ENCODE measurements around the gene LEFTY1. TPM values are rescaled to one million over a fixed set of nuclear protein-coding genes. Genes with fewer than 3 reads are reported as not detected.

Gene LEFTY1
- total and polyA plus RNA-seq, 9 of the 15 experiments (the other 6 are each of a cell fraction or from before 2014, with no cell fraction given) = 0.07 to 0.24 (median 0.17) TPM; not detected in 5

GRCh38 chr1:225928186-225929175, 39.5 kb upstream of the LEFTY1 start (continued):
- TF ChIP-seq YY1 (IDR thresholded peaks at IDR 0.05; ENCODE audit: borderline replicate concordance in 1 of 3, control insufficient read depth in 1 of 3, extremely low read depth in 1 of 3, insufficient read depth in 3 of 3, insufficient read length in 1 of 3, insufficient replicate concordance in 2 of 3, low read depth in 1 of 3, low read length in 2 of 3) (peak; percentile 56 to 95 (median 75)), FOXA3 (CRISPR knock-in tag; conservative IDR thresholded peaks at IDR 0.05 in 1 of 2, IDR thresholded peaks at IDR 0.05 in 1 of 2) (peak in 1 of 2 experiments; percentile 82; a peak in 2 of 4 replicates), PTRF (tag; IDR thresholded peaks at IDR 0.05) (peak; percentile 75), KAT8 (IDR thresholded peaks at IDR 0.05; ENCODE audit: low read depth) (peak; percentile 92), ZNF436 (CRISPR knock-in tag; IDR thresholded peaks at IDR 0.05) (no peak), ZNF695 (CRISPR knock-in tag; IDR thresholded peaks at IDR 0.05) (0 out of 2 replicates have a peak, but pooled peaks have one; percentile 84), HNRNPUL1 (IDR thresholded peaks at IDR 0.05; ENCODE audit: low read length) (0 out of 2 replicates have a peak, but pooled peaks have one; percentile 22), TRIM24 (IDR thresholded peaks at IDR 0.05) (peak; percentile 99), KDM5B (IDR thresholded peaks at IDR 0.05; ENCODE audit: insufficient replicate concordance, low read depth, low read length) (peak; percentile 78), CBX8 (IDR thresholded peaks at IDR 0.05; ENCODE audit: borderline replicate concordance, extremely low read depth, low read depth, low read length, poor library complexity, severe bottlenecking) (no peak), ZBTB7A (IDR thresholded peaks at IDR 0.05; ENCODE audit: borderline replicate concordance, control insufficient read depth, low read depth, low read length) (no peak), SMAD1 (IDR thresholded peaks at IDR 0.05; ENCODE audit: low read depth, low read length, partially characterized antibody) (no peak), ILK (tag; IDR thresholded peaks at IDR 0.05; ENCODE audit: borderline replicate concordance, low read depth) (peak; percentile 51; the same call in 1 of the 2 replicates), ZBTB2 (IDR thresholded peaks at IDR 0.05) (peak; percentile 89), ZC3H11A (IDR thresholded peaks at IDR 0.05; ENCODE audit: low read depth, low read length) (no peak), PRMT5 (CRISPR knock-in tag; IDR thresholded peaks at IDR 0.05) (no peak), ZEB2 (IDR thresholded peaks at IDR 0.05) (no peak; the same call in 1 of the 2 replicates), CBX5 (IDR thresholded peaks at IDR 0.05; ENCODE audit: borderline replicate concordance, low read depth) (no peak), TBL1XR1 (IDR thresholded peaks at IDR 0.05; ENCODE audit: low read length in 2 of 2) (peak; percentile 99), KLF13 (tag; IDR thresholded peaks at IDR 0.05; ENCODE audit: borderline replicate concordance, low read depth) (peak; percentile 35; the same call in 1 of the 2 replicates), COPS2 (conservative IDR thresholded peaks at IDR 0.05) (no peak), TGIF2 (CRISPR knock-in tag; IDR thresholded peaks at IDR 0.05) (no peak), ATF4 (CRISPR knock-in tag; IDR thresholded peaks at IDR 0.05) (peak; percentile 76)
- TF ChIP-seq, protein P1, sequence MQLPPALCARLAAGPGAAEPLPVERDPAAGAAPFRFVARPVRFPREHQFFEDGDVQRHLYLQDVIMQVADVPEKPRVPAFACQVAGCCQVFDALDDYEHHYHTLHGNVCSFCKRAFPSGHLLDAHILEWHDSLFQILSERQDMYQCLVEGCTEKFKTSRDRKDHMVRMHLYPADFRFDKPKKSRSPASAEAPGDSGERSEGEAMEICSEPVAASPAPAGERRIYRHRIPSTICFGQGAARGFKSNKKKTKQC (CRISPR knock-in tag; IDR thresholded peaks at IDR 0.05) = peak; percentile 66; the same call in 1 of the 2 replicates

Measured in K562 (cell line).